Measurements from ENCODE around the gene PSKH1.

DNA sequence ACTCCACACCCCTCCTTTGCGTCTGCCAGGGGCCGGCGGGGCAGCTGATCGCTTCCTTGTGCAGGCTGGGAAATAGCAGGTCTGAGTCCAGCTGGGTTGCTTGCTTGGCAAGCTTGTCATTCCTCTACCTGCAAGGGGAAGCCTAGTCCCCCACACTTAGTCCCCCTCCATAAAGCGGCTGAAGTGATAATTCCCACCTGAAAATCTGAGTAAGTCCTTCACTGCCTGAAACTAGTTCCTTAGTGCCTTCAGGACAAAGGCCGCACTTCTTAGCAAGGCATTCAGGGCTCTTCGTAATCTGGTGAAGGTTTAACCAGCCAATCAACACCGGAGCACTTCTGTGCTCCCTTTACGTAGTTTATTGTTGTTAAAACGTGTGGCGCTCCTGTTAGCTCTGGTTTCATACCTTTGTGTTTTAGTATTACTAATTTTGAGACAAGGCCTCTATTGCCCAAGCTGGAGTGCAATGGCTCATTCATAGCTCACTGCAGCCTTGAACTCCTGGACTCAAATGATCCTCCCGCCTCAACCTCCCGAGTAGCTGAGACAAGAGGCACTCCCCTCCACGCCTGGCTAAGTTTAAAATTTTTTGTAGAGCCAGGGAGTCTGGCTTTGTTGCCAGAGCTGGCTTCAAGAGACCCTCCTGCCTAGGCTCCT, 817 bp downstream of the PSKH1 start:
- TF ChIP-seq CTCF (tag by site-specific recombination; IDR thresholded peaks at IDR 0.05) (no peak), ZBTB17 (tag by site-specific recombination; IDR thresholded peaks at IDR 0.05) (no peak), ZNF830 (tag by site-specific recombination; IDR thresholded peaks at IDR 0.05; ENCODE audit: low read depth) (no peak), ZNF792 (tag by site-specific recombination; IDR thresholded peaks at IDR 0.05) (no peak), FEZF1 (tag by site-specific recombination; IDR thresholded peaks at IDR 0.05) (no peak), ZNF350 (tag by site-specific recombination; IDR thresholded peaks at IDR 0.05) (no peak), MYNN (tag by site-specific recombination; IDR thresholded peaks at IDR 0.05; ENCODE audit: borderline replicate concordance) (no peak), SP3 (tag by site-specific recombination; IDR thresholded peaks at IDR 0.05) (no peak), ZNF664 (tag by site-specific recombination; IDR thresholded peaks at IDR 0.05) (no peak)
- TF ChIP-seq, protein P1, sequence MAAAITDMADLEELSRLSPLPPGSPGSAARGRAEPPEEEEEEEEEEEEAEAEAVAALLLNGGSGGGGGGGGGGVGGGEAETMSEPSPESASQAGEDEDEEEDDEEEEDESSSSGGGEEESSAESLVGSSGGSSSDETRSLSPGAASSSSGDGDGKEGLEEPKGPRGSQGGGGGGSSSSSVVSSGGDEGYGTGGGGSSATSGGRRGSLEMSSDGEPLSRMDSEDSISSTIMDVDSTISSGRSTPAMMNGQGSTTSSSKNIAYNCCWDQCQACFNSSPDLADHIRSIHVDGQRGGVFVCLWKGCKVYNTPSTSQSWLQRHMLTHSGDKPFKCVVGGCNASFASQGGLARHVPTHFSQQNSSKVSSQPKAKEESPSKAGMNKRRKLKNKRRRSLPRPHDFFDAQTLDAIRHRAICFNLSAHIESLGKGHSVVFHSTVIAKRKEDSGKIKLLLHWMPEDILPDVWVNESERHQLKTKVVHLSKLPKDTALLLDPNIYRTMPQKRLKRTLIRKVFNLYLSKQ (tag by site-specific recombination; IDR thresholded peaks at IDR 0.05; ENCODE audit: borderline replicate concordance): no peak
- TF ChIP-seq, protein P2, sequence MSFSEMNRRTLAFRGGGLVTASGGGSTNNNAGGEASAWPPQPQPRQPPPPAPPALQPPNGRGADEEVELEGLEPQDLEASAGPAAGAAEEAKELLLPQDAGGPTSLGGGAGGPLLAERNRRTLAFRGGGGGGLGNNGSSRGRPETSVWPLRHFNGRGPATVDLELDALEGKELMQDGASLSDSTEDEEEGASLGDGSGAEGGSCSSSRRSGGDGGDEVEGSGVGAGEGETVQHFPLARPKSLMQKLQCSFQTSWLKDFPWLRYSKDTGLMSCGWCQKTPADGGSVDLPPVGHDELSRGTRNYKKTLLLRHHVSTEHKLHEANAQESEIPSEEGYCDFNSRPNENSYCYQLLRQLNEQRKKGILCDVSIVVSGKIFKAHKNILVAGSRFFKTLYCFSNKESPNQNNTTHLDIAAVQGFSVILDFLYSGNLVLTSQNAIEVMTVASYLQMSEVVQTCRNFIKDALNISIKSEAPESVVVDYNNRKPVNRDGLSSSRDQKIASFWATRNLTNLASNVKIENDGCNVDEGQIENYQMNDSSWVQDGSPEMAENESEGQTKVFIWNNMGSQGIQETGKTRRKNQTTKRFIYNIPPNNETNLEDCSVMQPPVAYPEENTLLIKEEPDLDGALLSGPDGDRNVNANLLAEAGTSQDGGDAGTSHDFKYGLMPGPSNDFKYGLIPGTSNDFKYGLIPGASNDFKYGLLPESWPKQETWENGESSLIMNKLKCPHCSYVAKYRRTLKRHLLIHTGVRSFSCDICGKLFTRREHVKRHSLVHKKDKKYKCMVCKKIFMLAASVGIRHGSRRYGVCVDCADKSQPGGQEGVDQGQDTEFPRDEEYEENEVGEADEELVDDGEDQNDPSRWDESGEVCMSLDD (tag by site-specific recombination; IDR thresholded peaks at IDR 0.05): no peak
- TF ChIP-seq, protein P3, sequence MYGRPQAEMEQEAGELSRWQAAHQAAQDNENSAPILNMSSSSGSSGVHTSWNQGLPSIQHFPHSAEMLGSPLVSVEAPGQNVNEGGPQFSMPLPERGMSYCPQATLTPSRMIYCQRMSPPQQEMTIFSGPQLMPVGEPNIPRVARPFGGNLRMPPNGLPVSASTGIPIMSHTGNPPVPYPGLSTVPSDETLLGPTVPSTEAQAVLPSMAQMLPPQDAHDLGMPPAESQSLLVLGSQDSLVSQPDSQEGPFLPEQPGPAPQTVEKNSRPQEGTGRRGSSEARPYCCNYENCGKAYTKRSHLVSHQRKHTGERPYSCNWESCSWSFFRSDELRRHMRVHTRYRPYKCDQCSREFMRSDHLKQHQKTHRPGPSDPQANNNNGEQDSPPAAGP (tag by site-specific recombination; IDR thresholded peaks at IDR 0.05): no peak
